GM12873 (cell line): ENCODE results near the gene ASB13.

ENCODE experiments used
- CTCF ChIP-seq: IDR thresholded peaks from 2 replicates; pipeline ENCODE4 v1.5.1; 2012; ENCODE audit warnings: low read depth, mild to moderate bottlenecking, moderate library complexity, low read length, control low read depth; ENCODE audit not compliant: insufficient read depth; ENCODE audit errors: missing control alignments

ASB13 gene

DNA sequence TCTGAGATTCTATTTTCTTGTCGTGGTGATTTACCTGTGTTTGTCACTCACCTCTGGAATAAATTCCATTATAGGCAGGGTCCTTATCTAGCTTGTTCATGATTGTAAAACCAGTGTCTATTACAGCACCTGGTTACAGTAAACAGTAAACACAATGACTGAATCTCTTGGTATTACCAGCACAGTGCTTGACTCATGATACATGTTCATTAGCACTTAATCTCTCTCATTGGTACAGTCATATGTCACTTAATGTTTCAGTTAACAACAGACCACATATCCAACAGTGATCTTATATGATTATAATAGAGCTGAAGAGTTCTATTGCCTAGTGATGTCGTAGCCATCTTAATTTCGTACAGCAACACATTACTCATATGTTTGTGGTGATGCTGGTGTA lies 16.7 kb upstream of the ASB13 start:
- TF ChIP-seq CTCF: no peak

DNA sequence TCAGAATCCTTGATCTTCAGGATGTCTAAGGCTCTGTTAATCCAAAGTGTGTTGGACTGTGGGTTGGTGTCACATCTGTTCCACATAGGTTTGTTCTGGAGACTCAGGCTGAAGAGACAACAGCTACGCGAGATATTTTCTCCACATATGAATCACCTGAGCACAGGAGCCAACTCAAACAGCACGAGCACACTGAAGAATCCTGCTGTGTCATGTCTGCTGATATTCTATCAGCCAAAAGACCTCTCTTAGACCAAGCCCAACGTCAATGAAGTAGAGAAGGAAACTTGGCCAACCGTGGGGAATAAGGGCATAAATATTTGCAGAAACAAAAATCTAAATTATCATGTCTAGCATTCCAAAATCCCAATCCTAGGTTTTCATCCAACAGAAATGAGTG lies 15.5 kb upstream of the ASB13 start:
- no peak for TF ChIP-seq CTCF

GRCh38 chr10:5679606-5680005 lies 13.2 kb upstream of the ASB13 start:
- no peak for TF ChIP-seq CTCF

DNA sequence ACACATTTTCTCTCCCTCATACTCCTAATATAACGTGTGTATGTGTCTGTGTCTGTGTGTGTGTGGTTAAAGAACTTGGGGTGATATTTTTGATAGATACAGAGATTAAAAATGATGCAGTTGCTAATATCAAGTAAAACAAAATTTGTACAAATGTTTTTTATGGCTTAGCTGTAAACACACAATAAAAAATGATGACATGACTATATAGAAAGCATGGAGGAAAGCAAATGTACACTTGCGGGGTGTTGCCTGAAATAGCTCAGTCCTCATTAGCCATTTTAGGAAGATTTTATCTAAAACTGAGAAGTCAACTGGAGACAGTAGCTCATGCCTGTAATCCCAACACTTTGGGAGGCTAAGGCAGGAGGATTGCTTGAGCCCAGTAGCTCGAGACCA lies 12.6 kb upstream of the ASB13 start:
- TF ChIP-seq CTCF: no peak

- no peak for TF ChIP-seq CTCF
These were observed 12.1 kb upstream of the ASB13 start for GRCh38 chr10:5678397-5679036.

DNA sequence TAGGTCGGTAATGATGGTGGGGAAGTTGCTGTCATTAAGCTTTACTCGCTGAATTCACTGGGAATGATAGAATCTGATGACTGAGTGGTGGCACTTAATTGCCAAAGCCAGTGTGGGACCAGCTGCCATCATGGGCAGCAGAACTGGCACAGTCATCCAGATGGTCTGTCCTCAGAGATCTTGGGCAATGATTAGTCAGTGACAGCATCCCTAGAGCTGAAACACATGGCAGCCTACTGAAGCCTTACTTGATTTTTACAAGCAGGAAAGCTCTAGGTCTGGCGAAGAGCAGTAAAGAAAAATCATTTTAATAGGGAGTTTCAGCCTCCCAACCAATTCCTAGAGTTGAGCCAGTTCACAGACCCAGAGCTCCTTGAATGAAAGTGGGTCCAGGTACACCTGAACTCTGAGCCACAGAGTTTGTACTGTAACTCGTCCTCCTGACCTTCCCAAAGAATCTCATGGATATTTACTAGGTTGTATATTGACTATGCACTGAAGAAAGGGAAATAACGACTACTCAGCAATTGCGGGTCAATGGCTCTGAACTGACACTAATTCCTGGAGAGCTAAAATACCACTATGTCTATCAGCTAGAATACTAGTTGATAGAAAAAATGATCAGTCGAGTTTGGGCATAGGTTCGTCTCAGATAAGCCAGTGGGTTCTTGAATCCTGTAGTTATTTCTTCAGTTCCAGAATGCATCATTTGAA lies 4.4 kb upstream of the ASB13 start:
- no peak for TF ChIP-seq CTCF

DNA sequence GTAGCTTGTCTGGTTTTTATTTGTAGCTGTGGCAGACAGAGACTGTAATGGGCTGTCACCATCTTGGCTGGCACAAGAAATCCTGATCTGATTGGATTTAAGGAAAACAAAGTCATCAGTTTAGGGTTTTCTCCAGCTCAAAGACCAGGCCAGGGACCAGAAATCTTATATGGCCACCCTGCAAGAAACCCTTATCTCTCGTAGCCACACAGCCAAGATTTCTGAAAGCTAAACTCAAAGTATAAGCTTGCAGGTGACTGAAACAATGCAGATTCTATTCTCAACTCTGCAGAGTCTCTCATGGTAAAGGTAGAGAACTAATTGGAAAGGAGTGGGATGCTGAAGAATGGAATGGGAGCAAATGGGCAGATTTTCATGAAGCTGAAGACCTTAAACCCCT lies 3.2 kb upstream of the ASB13 start:
- no peak for TF ChIP-seq CTCF
